ENCODE measurements around the gene KRTAP4-9.

DNA sequence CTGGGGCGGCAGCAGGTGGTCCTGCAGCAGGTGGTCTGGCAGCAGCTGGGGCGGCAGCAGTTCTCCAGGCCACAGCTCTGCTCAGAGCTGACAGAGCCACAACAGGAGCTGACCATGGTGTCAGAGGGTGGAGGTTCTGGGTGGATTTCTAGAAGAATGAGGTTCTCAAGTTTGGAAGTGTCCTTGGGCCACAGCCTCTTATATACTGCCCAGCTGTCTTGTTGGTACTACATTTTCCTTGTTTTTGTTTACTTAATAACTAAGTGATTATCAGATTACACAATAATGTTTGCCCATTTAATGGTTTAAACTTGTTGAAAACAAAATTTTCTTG is 44.4 kb downstream of the KRTAP4-9 start, which contains the start of gene KRTAP4-5:
- TF ChIP-seq, protein P1, sequence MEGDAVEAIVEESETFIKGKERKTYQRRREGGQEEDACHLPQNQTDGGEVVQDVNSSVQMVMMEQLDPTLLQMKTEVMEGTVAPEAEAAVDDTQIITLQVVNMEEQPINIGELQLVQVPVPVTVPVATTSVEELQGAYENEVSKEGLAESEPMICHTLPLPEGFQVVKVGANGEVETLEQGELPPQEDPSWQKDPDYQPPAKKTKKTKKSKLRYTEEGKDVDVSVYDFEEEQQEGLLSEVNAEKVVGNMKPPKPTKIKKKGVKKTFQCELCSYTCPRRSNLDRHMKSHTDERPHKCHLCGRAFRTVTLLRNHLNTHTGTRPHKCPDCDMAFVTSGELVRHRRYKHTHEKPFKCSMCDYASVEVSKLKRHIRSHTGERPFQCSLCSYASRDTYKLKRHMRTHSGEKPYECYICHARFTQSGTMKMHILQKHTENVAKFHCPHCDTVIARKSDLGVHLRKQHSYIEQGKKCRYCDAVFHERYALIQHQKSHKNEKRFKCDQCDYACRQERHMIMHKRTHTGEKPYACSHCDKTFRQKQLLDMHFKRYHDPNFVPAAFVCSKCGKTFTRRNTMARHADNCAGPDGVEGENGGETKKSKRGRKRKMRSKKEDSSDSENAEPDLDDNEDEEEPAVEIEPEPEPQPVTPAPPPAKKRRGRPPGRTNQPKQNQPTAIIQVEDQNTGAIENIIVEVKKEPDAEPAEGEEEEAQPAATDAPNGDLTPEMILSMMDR (IDR thresholded peaks at IDR 0.05) = no peak
- TF ChIP-seq POLR2AphosphoS5 (IDR thresholded peaks at IDR 0.05) = no peak

Measured in suprapubic skin (tissue), 3 donors.